ENCODE measurements around the gene XYLT1.

XYLT1 gene

GRCh38 chr16:17467923-17468540 lies 2.7 kb downstream of the XYLT1 start:
- TF ChIP-seq CTCF (IDR thresholded peaks at IDR 0.05): peak; percentile 65 to 69
- peak; percentile 79 to 86 for DNase-seq
- Histone ChIP-seq H3K4me1 (peaks cover 0 to 40% (median 33%) of the 10 kb centered on the region in 4 donors), H3K27ac (peak overlapping the region in 1 of 2 donors; percentile 100), H3K4me3 (peak overlapping the region; percentile 69 to 85), H3K27me3 (no peaks in the 10 kb centered on the region), H3K36me3 (no peaks in the 10 kb centered on the region), H3K9me3 (no peaks in the 10 kb centered on the region)
- intact Hi-C loops (cut with DNase I; ENCODE audit: low total_unique reads): no loop called here

GRCh38 chr16:17466876-17467275 lies 3.9 kb downstream of the XYLT1 start:
- DNase-seq: no peak
- intact Hi-C loops (cut with DNase I; ENCODE audit: low total_unique reads): no loop called here
- peaks cover 0 to 39% (median 30%) of the 10 kb centered on the region in 4 donors for H3K4me1 ChIP-seq
- no peak overlapping the region for H3K27ac ChIP-seq
- no peak for TF ChIP-seq CTCF (IDR thresholded peaks at IDR 0.05)
- H3K36me3 ChIP-seq: no peaks in the 10 kb centered on the region
- H3K9me3 ChIP-seq: no peaks in the 10 kb centered on the region
- no peaks in the 10 kb centered on the region for H3K27me3 ChIP-seq
- no peak overlapping the region for H3K4me3 ChIP-seq

- peaks cover 0 to 34% (median 26%) of the 10 kb centered on the region in 4 donors for H3K4me1 ChIP-seq
These were observed 5.3 kb downstream of the XYLT1 start for GRCh38 chr16:17465460-17465859.

GRCh38 chr16:17463335-17463734 lies 7.4 kb downstream of the XYLT1 start:
- H3K27ac ChIP-seq: no peak overlapping the region
- H3K27me3 ChIP-seq: no peaks in the 10 kb centered on the region
- H3K4me3 ChIP-seq: no peak overlapping the region
- H3K9me3 ChIP-seq: no peaks in the 10 kb centered on the region
- no peaks in the 10 kb centered on the region for H3K36me3 ChIP-seq
- intact Hi-C loops (cut with DNase I; ENCODE audit: low total_unique reads): loop anchor here (5.0 kb wide), 1 partner anchor 36 kb away; no protein-coding TSS in a partner anchor
- TF ChIP-seq CTCF (IDR thresholded peaks at IDR 0.05): no peak
- no peak for DNase-seq
- peaks cover 0 to 32% (median 11%) of the 10 kb centered on the region in 4 donors for H3K4me1 ChIP-seq

More at GRCh38 chr16:17465460-17465859, 5.3 kb downstream of the XYLT1 start:
- Histone ChIP-seq H3K36me3 (no peaks in the 10 kb centered on the region), H3K9me3 (no peaks in the 10 kb centered on the region), H3K27me3 (no peaks in the 10 kb centered on the region), H3K27ac (no peak overlapping the region), H3K4me3 (no peak overlapping the region)
- intact Hi-C loops (cut with DNase I; ENCODE audit: low total_unique reads): no loop called here
- no peak for DNase-seq
- no peak for TF ChIP-seq CTCF (IDR thresholded peaks at IDR 0.05)

GRCh38 chr16:17461951-17462729 lies 8.6 kb downstream of the XYLT1 start:
- H3K36me3 ChIP-seq: no peaks in the 10 kb centered on the region
- H3K27ac ChIP-seq: no peak overlapping the region
- no peaks in the 10 kb centered on the region for H3K27me3 ChIP-seq
- no peak for TF ChIP-seq CTCF (IDR thresholded peaks at IDR 0.05)
- intact Hi-C loops (cut with DNase I; ENCODE audit: low total_unique reads): loop anchor here (5.0 kb wide), 1 partner anchor 35 kb away; no protein-coding TSS in a partner anchor
- H3K9me3 ChIP-seq: no peaks in the 10 kb centered on the region
- peak in 1 of 2 donors; percentile 37 for DNase-seq
- peaks cover 0 to 20% (median 0%) of the 10 kb centered on the region in 4 donors for H3K4me1 ChIP-seq
- no peak overlapping the region for H3K4me3 ChIP-seq

Data from tibial artery (tissue), 4 donors.